ENCODE measurements around the gene LRRN3. TPM values are rescaled to one million over a fixed set of nuclear protein-coding genes. Genes with fewer than 3 reads are reported as not detected.

LRRN3 gene
- total and polyA plus RNA-seq, 7 donors = 0.41 to 3.3 (median 0.76) TPM; not detected in 2

- H3K4me1 ChIP-seq = peaks cover 0 to 5% (median 0%) of the 10 kb centered on the region in 4 donors
- no peaks in the 10 kb centered on the region for H3K9me3 ChIP-seq
- no peaks in the 10 kb centered on the region for H3K27me3 ChIP-seq
- no peak overlapping the region for H3K4me3 ChIP-seq
- H3K27ac ChIP-seq = no peak overlapping the region
- 89 to 93% methylated on average over 3 of the region's 3 CpGs for WGBS, 2 donors
- TF ChIP-seq EP300 (IDR thresholded peaks at IDR 0.05) (no peak), POLR2AphosphoS5 (IDR thresholded peaks at IDR 0.05) (no peak), POLR2A (IDR thresholded peaks at IDR 0.05) (no peak)
- TF ChIP-seq, protein P1, sequence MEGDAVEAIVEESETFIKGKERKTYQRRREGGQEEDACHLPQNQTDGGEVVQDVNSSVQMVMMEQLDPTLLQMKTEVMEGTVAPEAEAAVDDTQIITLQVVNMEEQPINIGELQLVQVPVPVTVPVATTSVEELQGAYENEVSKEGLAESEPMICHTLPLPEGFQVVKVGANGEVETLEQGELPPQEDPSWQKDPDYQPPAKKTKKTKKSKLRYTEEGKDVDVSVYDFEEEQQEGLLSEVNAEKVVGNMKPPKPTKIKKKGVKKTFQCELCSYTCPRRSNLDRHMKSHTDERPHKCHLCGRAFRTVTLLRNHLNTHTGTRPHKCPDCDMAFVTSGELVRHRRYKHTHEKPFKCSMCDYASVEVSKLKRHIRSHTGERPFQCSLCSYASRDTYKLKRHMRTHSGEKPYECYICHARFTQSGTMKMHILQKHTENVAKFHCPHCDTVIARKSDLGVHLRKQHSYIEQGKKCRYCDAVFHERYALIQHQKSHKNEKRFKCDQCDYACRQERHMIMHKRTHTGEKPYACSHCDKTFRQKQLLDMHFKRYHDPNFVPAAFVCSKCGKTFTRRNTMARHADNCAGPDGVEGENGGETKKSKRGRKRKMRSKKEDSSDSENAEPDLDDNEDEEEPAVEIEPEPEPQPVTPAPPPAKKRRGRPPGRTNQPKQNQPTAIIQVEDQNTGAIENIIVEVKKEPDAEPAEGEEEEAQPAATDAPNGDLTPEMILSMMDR (IDR thresholded peaks at IDR 0.05) = no peak
- intact Hi-C loops (cut with DNase I) = no loop called here
- H3K36me3 ChIP-seq = no peaks in the 10 kb centered on the region
- DNase-seq = no peak
These were observed 14.3 kb downstream of the LRRN3 start for GRCh38 chr7:111105269-111105668.

DNA sequence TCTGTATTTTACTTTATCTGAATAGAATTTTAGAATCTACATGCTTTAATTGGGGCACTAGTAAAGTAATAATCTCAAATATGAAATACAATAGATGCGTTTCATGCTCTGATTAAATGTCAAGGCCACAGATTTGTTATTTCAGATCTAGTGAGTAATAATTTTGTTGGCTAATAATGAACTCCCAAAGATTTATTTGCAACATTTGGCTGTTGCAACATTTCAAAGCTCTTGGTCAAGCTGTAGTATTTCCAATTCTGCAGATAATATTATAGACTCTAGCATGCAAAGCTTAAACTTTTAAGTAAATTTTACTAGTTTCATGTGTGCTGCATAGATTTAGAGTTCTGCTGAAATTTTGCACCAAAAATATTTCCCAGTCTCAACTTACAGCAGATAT lies 16.7 kb downstream of the LRRN3 start:
- Histone ChIP-seq H3K27ac (no peak overlapping the region), H3K4me1 (peaks cover 0 to 5% (median under 1%) of the 10 kb centered on the region in 4 donors), H3K27me3 (no peaks in the 10 kb centered on the region), H3K9me3 (no peaks in the 10 kb centered on the region), H3K36me3 (no peaks in the 10 kb centered on the region), H3K4me3 (no peak overlapping the region)
- intact Hi-C loops (cut with DNase I) = no loop called here
- WGBS, 2 donors = 85 to 90% methylated on average over 1 of the region's 1 CpG
- TF ChIP-seq EP300 (IDR thresholded peaks at IDR 0.05) (no peak), POLR2AphosphoS5 (IDR thresholded peaks at IDR 0.05) (no peak), POLR2A (IDR thresholded peaks at IDR 0.05) (no peak)
- DNase-seq = no peak

DNA sequence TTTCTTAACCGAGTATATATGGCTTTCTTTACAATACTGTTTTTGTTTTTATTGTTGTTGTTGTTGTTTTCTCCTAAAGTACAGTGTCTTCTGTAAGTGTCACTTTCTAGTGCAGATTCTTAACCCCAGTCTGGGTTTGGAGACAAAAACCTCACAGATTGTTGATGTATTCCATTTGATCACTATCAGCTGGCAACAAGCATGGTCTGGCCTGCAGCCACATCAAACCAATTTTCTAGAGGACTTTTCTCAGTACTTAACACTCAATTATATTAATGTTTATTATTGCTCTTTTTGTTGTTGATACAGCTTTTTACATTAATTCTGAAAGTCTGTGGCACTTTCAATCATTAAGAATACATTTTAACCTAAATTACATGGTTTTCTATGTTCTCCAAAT lies 17.1 kb downstream of the LRRN3 start:
- Histone ChIP-seq H3K27ac (no peak overlapping the region), H3K27me3 (no peaks in the 10 kb centered on the region), H3K4me1 (peaks cover 0 to 5% (median 2%) of the 10 kb centered on the region in 4 donors), H3K9me3 (no peaks in the 10 kb centered on the region), H3K4me3 (no peak overlapping the region), H3K36me3 (no peaks in the 10 kb centered on the region)
- DNase-seq = no peak
- 85 to 88% methylated on average over 1 of the region's 1 CpG for WGBS, 2 donors
- intact Hi-C loops (cut with DNase I) = no loop called here
- TF ChIP-seq EP300 (IDR thresholded peaks at IDR 0.05) = no peak
- no peak for TF ChIP-seq POLR2AphosphoS5 (IDR thresholded peaks at IDR 0.05)
- TF ChIP-seq, protein P1 (IDR thresholded peaks at IDR 0.05) = no peak
- TF ChIP-seq POLR2A (IDR thresholded peaks at IDR 0.05) = no peak

DNA sequence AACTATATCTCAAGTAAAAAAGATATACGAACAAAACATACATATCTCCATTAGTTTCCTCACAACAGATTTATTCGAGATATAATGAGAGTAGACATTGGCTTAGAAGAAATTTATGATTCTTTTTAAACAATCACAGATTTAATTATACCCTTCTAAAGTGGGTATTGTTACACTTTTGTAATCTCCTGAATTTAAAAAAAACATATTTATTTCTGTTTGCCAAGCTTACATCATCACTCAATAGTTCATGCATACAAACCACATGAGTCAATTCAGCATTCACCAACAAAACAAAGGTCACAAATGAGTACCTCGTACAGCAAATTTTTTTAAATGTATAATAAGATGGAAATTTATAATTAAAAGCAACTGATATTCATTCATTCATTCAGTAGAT lies 17.6 kb downstream of the LRRN3 start:
- no peak for DNase-seq
- peaks cover 0 to 5% (median 3%) of the 10 kb centered on the region in 4 donors for H3K4me1 ChIP-seq
- intact Hi-C loops (cut with DNase I) = no loop called here

GRCh38 chr7:111112439-111112838 lies 21.5 kb downstream of the LRRN3 start:
- no peak overlapping the region for H3K27ac ChIP-seq
- H3K9me3 ChIP-seq = no peaks in the 10 kb centered on the region
- no peak for DNase-seq
- WGBS, 2 donors = 83 to 89% methylated on average over 2 of the region's 2 CpGs
- TF ChIP-seq POLR2A (IDR thresholded peaks at IDR 0.05) (no peak), POLR2AphosphoS5 (IDR thresholded peaks at IDR 0.05) (no peak), EP300 (IDR thresholded peaks at IDR 0.05) (no peak)
- TF ChIP-seq, protein P1 (IDR thresholded peaks at IDR 0.05) = no peak
- H3K4me1 ChIP-seq = peaks cover 0 to 6% (median 4%) of the 10 kb centered on the region in 4 donors
- no peaks in the 10 kb centered on the region for H3K36me3 ChIP-seq
- no peaks in the 10 kb centered on the region for H3K27me3 ChIP-seq
- no peak overlapping the region for H3K4me3 ChIP-seq
- intact Hi-C loops (cut with DNase I) = no loop called here

More for the DNA sequence above, 17.6 kb downstream of the LRRN3 start:
- WGBS, 2 donors = 72 to 79% methylated on average over 3 of the region's 3 CpGs
- Histone ChIP-seq H3K4me3 (no peak overlapping the region), H3K27ac (no peak overlapping the region), H3K36me3 (no peaks in the 10 kb centered on the region), H3K27me3 (no peaks in the 10 kb centered on the region), H3K9me3 (no peaks in the 10 kb centered on the region)
- TF ChIP-seq EP300 (IDR thresholded peaks at IDR 0.05) (no peak), POLR2A (IDR thresholded peaks at IDR 0.05) (no peak)
- TF ChIP-seq, protein P1 (IDR thresholded peaks at IDR 0.05) = no peak
